SU-DHL-6 (cell line): ENCODE measurements around the gene SUCLG2.

Experiments
- CTCF ChIP-seq: fragments of 200-600 bp; sonication (generic); IDR thresholded peaks from one replicate; pipeline ENCODE4 v1.5.1; 2017; ENCODE audit warnings: antibody characterized with exemption, mild to moderate bottlenecking, low read length, moderate library complexity; ENCODE audit not compliant: insufficient read depth, poor library complexity, severe bottlenecking
- EZH2phosphoT487 ChIP-seq: fragments of 200-600 bp; sonication (generic), shearing (Covaris generic); conservative IDR thresholded peaks from 2 replicates; pipeline ENCODE4 v1.6.1; 2018; ENCODE audit warnings: mild to moderate bottlenecking, antibody characterized with exemption, low read length, moderate library complexity, mixed read lengths

- TF ChIP-seq CTCF (no peak), EZH2phosphoT487 (no peak)
These were observed 136.6 kb downstream of the SUCLG2 start for GRCh38 chr3:67517781-67518180.
